CD14-positive monocyte (primary cell): ENCODE results near the gene CATSPERE. TPM values are rescaled to one million over a fixed set of nuclear protein-coding genes. Genes with fewer than 3 reads are reported as not detected.

Experiments
- DNase-seq, 3 donors: peaks; one replicate each; pipeline ENCODE4 v3.0.0-alpha.2; 2011 to 2022
- H2AFZ ChIP-seq: 2 replicates; pipeline ENCODE4 v1.6.0; 2012; ENCODE audit warnings: mild to moderate bottlenecking, low read depth, low read length, inconsistent platforms; ENCODE audit not compliant: insufficient read depth, poor library complexity, severe bottlenecking
- H3K27ac ChIP-seq, 2 donors: 1 replicate in 1 of 2; 2 replicates in 1 of 2; pipeline ENCODE4 v1.5.1; 2012 to 2013; ENCODE audit warnings: low read length in 2 of 2, control low read depth in 1 of 2, inconsistent platforms in 1 of 2, low read depth in 1 of 2, mild to moderate bottlenecking in 1 of 2
- H3K27me3 ChIP-seq, 2 donors: one replicate each; pipeline versions ENCODE4 v1.6.0 to v1.6.1; 2011 to 2013; ENCODE audit warnings: low read length in 2 of 2; ENCODE audit not compliant: control insufficient read depth in 2 of 2, insufficient read depth in 2 of 2
- H3K36me3 ChIP-seq, 2 donors: replicated peaks in 1 of 2; 1 replicate in 1 of 2; 2 replicates in 1 of 2; pipeline versions ENCODE4 v1.5.1 to v1.6.1; 2012 to 2013; ENCODE audit warnings: low read length in 2 of 2, control low read depth in 1 of 2, inconsistent platforms in 1 of 2, mild to moderate bottlenecking in 1 of 2; ENCODE audit not compliant: insufficient read depth in 2 of 2, control insufficient read depth in 1 of 2
- H3K4me1 ChIP-seq, 2 donors: 1 replicate in 1 of 2; 2 replicates in 1 of 2; pipeline versions ENCODE4 v1.5.1 to v1.6.1; 2012 to 2013; ENCODE audit warnings: low read length in 2 of 2, control low read depth in 1 of 2, inconsistent platforms in 1 of 2, mild to moderate bottlenecking in 1 of 2, moderate library complexity in 1 of 2; ENCODE audit not compliant: insufficient read depth in 2 of 2, control insufficient read depth in 1 of 2
- H3K4me2 ChIP-seq: replicated peaks from 2 replicates; pipeline ENCODE3; 2012; ENCODE audit warnings: low read length, moderate library complexity, mild to moderate bottlenecking; ENCODE audit not compliant: poor library complexity, severe bottlenecking; ENCODE audit errors: extremely low read depth
- H3K4me3 ChIP-seq, 3 experiments: fragments of 200-600 bp in 1 of 3; sonication (generic) in 1 of 3; replicated peaks in 1 of 3; 1 replicate in 2 of 3; 2 replicates in 1 of 3; pipeline ENCODE4 v1.5.1; 2011 to 2013; ENCODE audit warnings: low read length in 3 of 3, mild to moderate bottlenecking in 3 of 3, control low read depth in 2 of 3, low read depth in 2 of 3, inconsistent platforms in 1 of 3, moderate library complexity in 1 of 3
- H3K79me2 ChIP-seq: 2 replicates; pipeline ENCODE4 v1.6.0; 2012; ENCODE audit warnings: mild to moderate bottlenecking, control low read depth, inconsistent platforms, low read length, moderate library complexity; ENCODE audit not compliant: insufficient read depth
- H3K9ac ChIP-seq: 2 replicates; pipeline ENCODE4 v1.6.0; 2017; ENCODE audit warnings: low read length, mild to moderate bottlenecking; ENCODE audit not compliant: insufficient read depth, poor library complexity, severe bottlenecking
- H3K9me3 ChIP-seq, 2 donors: replicated peaks in 1 of 2; 1 replicate in 1 of 2; 2 replicates in 1 of 2; pipeline versions ENCODE4 v1.5.1 to v1.6.1; 2012 to 2013; ENCODE audit warnings: low read length in 2 of 2, control low read depth in 1 of 2; ENCODE audit not compliant: control insufficient read depth in 1 of 2, insufficient read depth in 1 of 2
- H4K20me1 ChIP-seq: 2 replicates; pipeline ENCODE4 v1.6.0; 2012; ENCODE audit warnings: mild to moderate bottlenecking, low read length, control low read depth, moderate library complexity; ENCODE audit not compliant: insufficient read depth
- H3K27ac Mint-ChIP-seq, 7 donors: one replicate each; pipeline ENCODE4 v1.8.0; 2020; ENCODE audit warnings: mild to moderate bottlenecking in 7 of 7, mixed read lengths in 7 of 7, moderate library complexity in 6 of 7, inconsistent platforms in 2 of 7
- H3K27me3 Mint-ChIP-seq, 3 donors: one replicate each; pipeline ENCODE4 v1.8.0; 2021 to 2022; ENCODE audit warnings: low read depth in 3 of 3, mild to moderate bottlenecking in 3 of 3, mixed read lengths in 3 of 3, moderate library complexity in 3 of 3, inconsistent platforms in 1 of 3
- H3K36me3 Mint-ChIP-seq, 2 donors: one replicate each; pipeline ENCODE4 v1.8.0; 2020; ENCODE audit warnings: mixed read lengths in 2 of 2, inconsistent platforms in 1 of 2, mild to moderate bottlenecking in 1 of 2
- H3K4me1 Mint-ChIP-seq: one replicate; pipeline ENCODE4 v1.8.0; 2020; ENCODE audit warnings: mild to moderate bottlenecking, mixed read lengths
- H3K4me3 Mint-ChIP-seq, 2 donors: one replicate each; pipeline ENCODE4 v1.8.0; 2020; ENCODE audit warnings: mild to moderate bottlenecking in 2 of 2, mixed read lengths in 2 of 2, moderate library complexity in 1 of 2
- H3K9me3 Mint-ChIP-seq, 7 donors: one replicate each; pipeline ENCODE4 v1.8.0; 2020 to 2022; ENCODE audit warnings: mixed read lengths in 7 of 7, mild to moderate bottlenecking in 6 of 7, moderate library complexity in 6 of 7, inconsistent platforms in 2 of 7
- WGBS: methylation state at CpG from one replicate; pipeline ENCODE4 v1.1.5; 2013; ENCODE audit warnings: missing lambda C conversion rate; ENCODE audit not compliant: insufficient coverage; 5-methylcytosine and 5-hydroxymethylcytosine counted together
- intact Hi-C, 2 donors: fragments of 100-400 bp; cut with micrococcal nuclease; formaldehyde crosslinking; loops; one replicate each; pipeline versions ENCODE4 v1.15.0 to v1.15.1; 2023
- polyA plus RNA-seq, 3 donors: library from polyadenylated mRNA; depleted of rRNA in 1 of 3; unstranded in 2 of 3; stranded (reverse) in 1 of 3; fragments of 300-500 nt in 2 of 3; fragments of >200 nt in 1 of 3; fragmentation: Illumina TruSeq in 2 of 3; gene quantifications; 1 replicate in 2 of 3; 2 replicates in 1 of 3; pipeline ENCODE4 v1.2.3, GENCODE V29; 2012 to 2021
- TF ChIP-seq, protein P1 (sequence below): fragments of 200-600 bp; IDR thresholded peaks from one replicate; pipeline ENCODE4 v1.8.0; 2022; ENCODE audit warnings: antibody characterized with exemption, mild to moderate bottlenecking

Gene CATSPERE
- polyA plus RNA-seq, 3 donors = 0.63 TPM; not detected in 2

GRCh38 chr1:244639561-244639960, 178.5 kb downstream of the CATSPERE start:
- DNase-seq = no peak
- Histone ChIP-seq H3K4me2 (no peak overlapping the region), H3K79me2 (no peaks in the 10 kb centered on the region), H3K9me3 (no peaks in the 10 kb centered on the region), H3K9ac (no peak overlapping the region), H3K27me3 (no peaks in the 10 kb centered on the region), H3K27ac (no peak overlapping the region), H3K4me3 (no peak overlapping the region), H2AFZ (no peak overlapping the region), H4K20me1 (no peaks in the 10 kb centered on the region), H3K4me1 (no peaks in the 10 kb centered on the region), H3K36me3 (no peaks in the 10 kb centered on the region)
- Mint-ChIP-seq H3K36me3 (no peaks in the 10 kb centered on the region), H3K4me1 (no peaks in the 10 kb centered on the region), H3K27me3 (peaks cover 0 to 6% (median 2%) of the 10 kb centered on the region in 3 donors), H3K9me3 (no peaks in the 10 kb centered on the region), H3K4me3 (no peak overlapping the region), H3K27ac (no peak overlapping the region)
- TF ChIP-seq, protein P1, sequence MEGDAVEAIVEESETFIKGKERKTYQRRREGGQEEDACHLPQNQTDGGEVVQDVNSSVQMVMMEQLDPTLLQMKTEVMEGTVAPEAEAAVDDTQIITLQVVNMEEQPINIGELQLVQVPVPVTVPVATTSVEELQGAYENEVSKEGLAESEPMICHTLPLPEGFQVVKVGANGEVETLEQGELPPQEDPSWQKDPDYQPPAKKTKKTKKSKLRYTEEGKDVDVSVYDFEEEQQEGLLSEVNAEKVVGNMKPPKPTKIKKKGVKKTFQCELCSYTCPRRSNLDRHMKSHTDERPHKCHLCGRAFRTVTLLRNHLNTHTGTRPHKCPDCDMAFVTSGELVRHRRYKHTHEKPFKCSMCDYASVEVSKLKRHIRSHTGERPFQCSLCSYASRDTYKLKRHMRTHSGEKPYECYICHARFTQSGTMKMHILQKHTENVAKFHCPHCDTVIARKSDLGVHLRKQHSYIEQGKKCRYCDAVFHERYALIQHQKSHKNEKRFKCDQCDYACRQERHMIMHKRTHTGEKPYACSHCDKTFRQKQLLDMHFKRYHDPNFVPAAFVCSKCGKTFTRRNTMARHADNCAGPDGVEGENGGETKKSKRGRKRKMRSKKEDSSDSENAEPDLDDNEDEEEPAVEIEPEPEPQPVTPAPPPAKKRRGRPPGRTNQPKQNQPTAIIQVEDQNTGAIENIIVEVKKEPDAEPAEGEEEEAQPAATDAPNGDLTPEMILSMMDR = no peak
- intact Hi-C loops = no loop called here

GRCh38 chr1:244640917-244641316, 179.8 kb downstream of the CATSPERE start:
- TF ChIP-seq, protein P1 = no peak
- no peaks in the 10 kb centered on the region for H4K20me1 ChIP-seq
- peaks cover 0 to 2% (median 0%) of the 10 kb centered on the region in 7 donors for H3K9me3 Mint-ChIP-seq
- no peaks in the 10 kb centered on the region for H3K9me3 ChIP-seq
- no peaks in the 10 kb centered on the region for H3K36me3 ChIP-seq
- peaks cover 0 to 9% (median 2%) of the 10 kb centered on the region in 3 donors for H3K27me3 Mint-ChIP-seq
- no peak overlapping the region for H3K4me2 ChIP-seq
- DNase-seq = no peak
- WGBS = 100% methylated on average over 2 of the region's 6 CpGs
- H3K4me3 Mint-ChIP-seq = no peak overlapping the region
- no peak overlapping the region for H3K9ac ChIP-seq
- H3K27me3 ChIP-seq = no peaks in the 10 kb centered on the region
- H2AFZ ChIP-seq = no peak overlapping the region
- H3K4me1 ChIP-seq = no peaks in the 10 kb centered on the region
- H3K36me3 Mint-ChIP-seq = no peaks in the 10 kb centered on the region
- H3K4me1 Mint-ChIP-seq = no peaks in the 10 kb centered on the region
- intact Hi-C loops = loop anchor here in 1 of 2 donors (10.0 kb wide), 1 partner anchor 586 kb away; the partner anchor contains the start of gene ZBTB18
- H3K27ac Mint-ChIP-seq = no peak overlapping the region
- no peaks in the 10 kb centered on the region for H3K79me2 ChIP-seq
- no peak overlapping the region for H3K4me3 ChIP-seq
- no peak overlapping the region for H3K27ac ChIP-seq
